Measurements from ENCODE around the gene LDLRAD2. TPM values are rescaled to one million over a fixed set of nuclear protein-coding genes. Genes with fewer than 3 reads are reported as not detected.

LDLRAD2 gene
- total RNA-seq, 1 experiment from 2014 or later = not detected

DNA sequence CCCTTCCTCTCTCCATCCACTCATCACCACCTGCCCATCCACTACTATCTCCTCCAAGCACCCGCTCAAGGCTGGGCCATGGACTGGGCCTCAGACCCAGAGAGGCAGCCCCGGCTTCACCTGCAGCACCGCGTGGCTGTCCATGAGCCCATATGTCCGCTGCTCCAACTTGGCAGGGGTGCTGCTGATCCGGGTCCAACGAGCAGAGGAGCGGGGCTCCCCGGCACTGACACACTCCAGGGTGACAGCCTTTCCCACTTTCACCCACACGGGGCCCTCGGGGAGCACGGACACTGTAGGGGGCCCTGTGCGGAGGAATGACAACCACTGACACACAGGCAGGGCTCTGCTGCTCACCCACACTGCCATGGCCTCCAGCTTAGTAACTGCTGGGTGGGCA lies 28.9 kb downstream of the LDLRAD2 start:
- H4K20me1 ChIP-seq (ENCODE audit: insufficient read depth) = no peaks in the 10 kb centered on the region
- no peak overlapping the region for H2AFZ ChIP-seq (ENCODE audit: low read depth, low read length, poor library complexity, severe bottlenecking)
- H3K79me2 ChIP-seq (ENCODE audit: insufficient read depth, low read length) = no peaks in the 10 kb centered on the region
- H3K27me3 ChIP-seq (ENCODE audit: insufficient read depth, low read length) = no peaks in the 10 kb centered on the region
- ATAC-seq (no peak), DNase-seq (ENCODE audit: low read depth, low spot score) (no peak)
- peaks cover 0 to 3% of the 10 kb centered on the region in 2 experiments; a peak in 1 of 4 replicates for H3K36me3 ChIP-seq (ENCODE audit: control insufficient read depth in 1 of 2, insufficient read depth in 2 of 2, low read length in 2 of 2)
- ChIA-PET CTCF (no interaction called here), RAD21 (ENCODE audit: low non-redundant PET in 1 of 2, low total read pairs in 2 of 2, uncharacterized antibody in 2 of 2, unreplicated experiment in 2 of 2) (no interaction called here), POLR2A (no interaction called here)
- no peaks in the 10 kb centered on the region for H3K9me2 ChIP-seq (ENCODE audit: insufficient read depth)
- H3K4me1 ChIP-seq (ENCODE audit: control insufficient read depth in 1 of 2, insufficient read depth in 2 of 2, low read length in 2 of 2) = no peaks in the 10 kb centered on the region
- H3K9me3 ChIP-seq (ENCODE audit: control insufficient read depth in 1 of 2, insufficient read depth in 1 of 2, low read depth in 1 of 2, low read length in 2 of 2) = no peaks in the 10 kb centered on the region
- no peak overlapping the region for H3K27ac ChIP-seq (ENCODE audit: low read depth, low read length)
- no TSS peak for BruUV-seq (replicated peaks)
- H3K4me2 ChIP-seq (ENCODE audit: low read length) = no peak overlapping the region
- TF ChIP-seq, protein P1, sequence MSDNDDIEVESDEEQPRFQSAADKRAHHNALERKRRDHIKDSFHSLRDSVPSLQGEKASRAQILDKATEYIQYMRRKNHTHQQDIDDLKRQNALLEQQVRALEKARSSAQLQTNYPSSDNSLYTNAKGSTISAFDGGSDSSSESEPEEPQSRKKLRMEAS (IDR thresholded peaks at IDR 0.05) = no peak
- TF ChIP-seq SIN3A (IDR thresholded peaks at IDR 0.05; ENCODE audit: low read depth) (no peak), REST (IDR thresholded peaks at IDR 0.05; ENCODE audit: low read depth) (no peak), SP1 (IDR thresholded peaks at IDR 0.05; ENCODE audit: low read depth) (no peak), ZNF274 (IDR thresholded peaks at IDR 0.05; ENCODE audit: low read depth, low read length) (no peak), FOSL1 (IDR thresholded peaks at IDR 0.05; ENCODE audit: low read depth) (no peak), JUND (IDR thresholded peaks at IDR 0.05) (no peak), CBX3 (IDR thresholded peaks at IDR 0.05; ENCODE audit: low read depth) (no peak), CEBPB (IDR thresholded peaks at IDR 0.05; ENCODE audit: low read depth) (no peak), POLR2AphosphoS5 (IDR thresholded peaks at IDR 0.05; ENCODE audit: low read depth, low read length) (no peak), ELF1 (IDR thresholded peaks at IDR 0.05; ENCODE audit: borderline replicate concordance, low read depth) (no peak), RAD21 (IDR thresholded peaks at IDR 0.05; ENCODE audit: low read depth) (no peak), TCF7L2 (IDR thresholded peaks at IDR 0.05; ENCODE audit: borderline replicate concordance, extremely low read depth, insufficient read depth, insufficient read length) (no peak)
- TF ChIP-seq, protein P2, sequence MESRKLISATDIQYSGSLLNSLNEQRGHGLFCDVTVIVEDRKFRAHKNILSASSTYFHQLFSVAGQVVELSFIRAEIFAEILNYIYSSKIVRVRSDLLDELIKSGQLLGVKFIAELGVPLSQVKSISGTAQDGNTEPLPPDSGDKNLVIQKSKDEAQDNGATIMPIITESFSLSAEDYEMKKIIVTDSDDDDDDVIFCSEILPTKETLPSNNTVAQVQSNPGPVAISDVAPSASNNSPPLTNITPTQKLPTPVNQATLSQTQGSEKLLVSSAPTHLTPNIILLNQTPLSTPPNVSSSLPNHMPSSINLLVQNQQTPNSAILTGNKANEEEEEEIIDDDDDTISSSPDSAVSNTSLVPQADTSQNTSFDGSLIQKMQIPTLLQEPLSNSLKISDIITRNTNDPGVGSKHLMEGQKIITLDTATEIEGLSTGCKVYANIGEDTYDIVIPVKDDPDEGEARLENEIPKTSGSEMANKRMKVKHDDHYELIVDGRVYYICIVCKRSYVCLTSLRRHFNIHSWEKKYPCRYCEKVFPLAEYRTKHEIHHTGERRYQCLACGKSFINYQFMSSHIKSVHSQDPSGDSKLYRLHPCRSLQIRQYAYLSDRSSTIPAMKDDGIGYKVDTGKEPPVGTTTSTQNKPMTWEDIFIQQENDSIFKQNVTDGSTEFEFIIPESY (IDR thresholded peaks at IDR 0.05; ENCODE audit: extremely low read depth, insufficient replicate concordance, low read length) = no peak
- TF ChIP-seq, protein P3, sequence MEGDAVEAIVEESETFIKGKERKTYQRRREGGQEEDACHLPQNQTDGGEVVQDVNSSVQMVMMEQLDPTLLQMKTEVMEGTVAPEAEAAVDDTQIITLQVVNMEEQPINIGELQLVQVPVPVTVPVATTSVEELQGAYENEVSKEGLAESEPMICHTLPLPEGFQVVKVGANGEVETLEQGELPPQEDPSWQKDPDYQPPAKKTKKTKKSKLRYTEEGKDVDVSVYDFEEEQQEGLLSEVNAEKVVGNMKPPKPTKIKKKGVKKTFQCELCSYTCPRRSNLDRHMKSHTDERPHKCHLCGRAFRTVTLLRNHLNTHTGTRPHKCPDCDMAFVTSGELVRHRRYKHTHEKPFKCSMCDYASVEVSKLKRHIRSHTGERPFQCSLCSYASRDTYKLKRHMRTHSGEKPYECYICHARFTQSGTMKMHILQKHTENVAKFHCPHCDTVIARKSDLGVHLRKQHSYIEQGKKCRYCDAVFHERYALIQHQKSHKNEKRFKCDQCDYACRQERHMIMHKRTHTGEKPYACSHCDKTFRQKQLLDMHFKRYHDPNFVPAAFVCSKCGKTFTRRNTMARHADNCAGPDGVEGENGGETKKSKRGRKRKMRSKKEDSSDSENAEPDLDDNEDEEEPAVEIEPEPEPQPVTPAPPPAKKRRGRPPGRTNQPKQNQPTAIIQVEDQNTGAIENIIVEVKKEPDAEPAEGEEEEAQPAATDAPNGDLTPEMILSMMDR (IDR thresholded peaks at IDR 0.05 in 2 of 3, conservative IDR thresholded peaks at IDR 0.05 in 1 of 3; ENCODE audit: borderline replicate concordance in 1 of 3, insufficient read depth in 1 of 3, low read depth in 2 of 3, low read length in 2 of 3) = no peak
- intact Hi-C loops (cut with micrococcal nuclease) = no loop called here
- H3K9ac ChIP-seq (ENCODE audit: low read length) = no peak overlapping the region
- no peak overlapping the region for H3K4me3 ChIP-seq (replicated peaks in 1 of 2; ENCODE audit: low read depth in 1 of 2, low read length in 2 of 2)

Measured in HCT116 (cell line).